NCI-H82 (cell line): Measurements from ENCODE around the gene PRLHR.

ENCODE experiments used
- DNase-seq: peaks from one replicate; lab custom pipeline; 2025; lab: John Stamatoyannopoulos, UW

PRLHR gene

DNA sequence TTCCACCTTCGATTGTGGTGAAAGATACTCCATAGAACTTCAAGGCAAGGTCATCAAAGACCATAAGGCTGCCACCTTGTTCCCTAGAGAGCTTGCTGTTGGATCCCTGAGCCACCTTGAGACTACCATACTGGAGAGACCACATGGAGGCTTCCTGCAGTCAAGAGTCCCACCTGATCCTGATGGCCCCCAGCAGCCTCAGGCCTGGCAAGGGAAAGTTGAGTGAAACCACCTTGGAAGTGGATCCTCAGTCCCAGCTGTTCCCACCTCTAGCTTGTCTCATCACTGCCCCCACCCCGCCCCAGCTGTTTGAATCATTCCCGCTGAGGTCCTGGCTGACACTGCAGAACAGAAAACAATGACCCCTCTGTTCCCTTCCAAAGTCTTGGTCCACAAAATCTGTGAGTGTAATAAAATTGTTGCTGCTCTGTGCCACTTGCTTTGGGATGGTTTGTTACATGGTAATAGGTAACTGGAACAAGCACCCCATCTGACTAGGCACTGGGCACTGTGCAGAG lies 32.0 kb downstream of the PRLHR start:
- DNase-seq: no peak

GRCh38 chr10:118562851-118563250 lies 32.6 kb downstream of the PRLHR start:
- no peak for DNase-seq

DNA sequence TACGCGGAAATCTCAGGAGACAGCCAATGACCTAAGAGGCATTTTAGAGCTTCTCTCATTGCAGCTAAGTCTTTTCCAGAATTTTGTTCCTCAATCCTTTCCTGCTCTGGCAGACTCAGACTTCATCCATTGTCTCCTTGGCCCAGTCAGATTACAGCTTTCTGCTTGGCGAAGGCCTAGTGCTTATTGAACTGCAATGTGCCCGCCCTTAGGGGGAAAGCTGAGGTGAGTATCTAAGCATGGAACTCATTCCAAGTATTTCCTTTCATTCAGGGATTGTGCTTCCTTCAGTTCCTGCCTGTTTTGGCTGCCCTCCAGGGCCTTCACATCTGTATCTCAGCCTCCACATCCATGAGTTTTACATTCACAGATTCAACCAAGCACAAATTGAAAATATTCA lies 37.5 kb downstream of the PRLHR start:
- no peak for DNase-seq

DNA sequence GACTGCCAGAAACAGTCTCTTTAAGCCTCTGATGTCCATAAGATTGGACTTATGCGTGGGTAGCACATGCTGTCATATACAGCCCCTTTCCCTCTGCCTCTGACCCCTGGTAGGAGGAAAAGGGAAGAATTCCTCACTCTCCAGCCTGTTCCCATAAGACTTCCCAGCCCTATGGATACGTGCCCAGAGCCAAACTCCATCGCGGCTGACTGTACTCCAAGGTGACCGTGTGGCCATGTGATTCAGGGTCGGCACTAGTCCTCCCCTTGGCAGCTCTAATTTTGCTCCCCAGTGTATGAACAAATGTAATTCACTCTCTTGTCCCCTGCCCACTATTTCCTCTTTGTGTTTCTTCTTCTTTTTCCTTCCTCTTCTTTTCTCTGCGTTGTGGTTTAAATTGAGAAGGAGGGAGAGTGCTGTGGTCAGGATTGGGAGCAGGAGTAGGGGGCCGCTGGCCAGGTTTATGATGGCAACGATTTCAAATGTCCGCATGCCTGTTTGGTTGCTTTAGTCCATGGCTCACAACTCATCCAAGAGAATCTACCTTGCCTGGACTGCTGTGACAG lies 43.8 kb downstream of the PRLHR start:
- no peak for DNase-seq

- DNase-seq: no peak
Observed at GRCh38 chr10:118547282-118547681, 48.2 kb downstream of the PRLHR start.

GRCh38 chr10:118546479-118546878 lies 49.0 kb downstream of the PRLHR start:
- no peak for DNase-seq

DNA sequence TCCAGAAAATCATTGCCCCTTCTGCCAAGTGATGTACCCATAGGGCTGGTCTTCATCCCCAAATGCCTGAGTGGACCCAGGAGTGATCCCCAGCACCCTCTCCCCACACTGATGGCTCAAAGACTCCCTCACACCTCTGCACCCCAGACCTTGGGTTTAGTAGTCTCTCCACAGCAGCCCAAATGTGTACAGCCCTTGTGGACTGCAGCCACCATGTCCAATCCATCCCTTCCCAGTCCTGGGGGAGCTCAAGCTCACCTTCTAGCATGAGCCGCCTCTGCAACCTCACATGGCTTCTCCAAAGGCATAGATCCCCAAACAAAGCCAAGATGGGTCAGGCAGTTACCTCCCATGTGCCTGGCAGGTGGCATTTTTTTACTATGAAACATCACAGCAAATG lies 50.1 kb downstream of the PRLHR start:
- no peak for DNase-seq

DNA sequence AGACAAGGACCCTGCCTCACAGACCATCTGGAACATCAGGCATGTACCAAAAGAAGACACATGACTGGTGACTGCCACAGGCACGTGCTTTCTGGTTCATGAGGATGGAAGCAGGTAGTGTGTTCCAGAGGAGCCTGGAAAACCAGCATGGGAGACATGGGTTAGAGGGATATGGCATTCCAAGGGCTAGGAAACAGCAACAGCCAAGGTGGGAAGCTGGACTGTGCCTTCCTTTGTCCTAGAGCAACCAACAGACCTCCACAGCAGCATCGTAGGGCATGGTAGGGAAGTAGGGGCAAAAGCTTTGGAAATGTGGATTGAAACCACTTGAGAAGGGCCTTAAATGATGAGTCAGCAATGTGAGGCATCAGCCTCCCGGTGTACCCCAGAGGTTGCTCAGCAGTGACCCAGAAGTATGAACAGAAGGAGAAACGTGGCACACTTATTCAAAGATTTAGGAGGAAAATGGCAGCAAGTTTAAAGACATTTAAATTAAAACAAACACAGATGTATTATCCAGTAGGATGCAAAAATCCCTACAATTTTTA lies 51.0 kb downstream of the PRLHR start:
- DNase-seq: no peak

DNA sequence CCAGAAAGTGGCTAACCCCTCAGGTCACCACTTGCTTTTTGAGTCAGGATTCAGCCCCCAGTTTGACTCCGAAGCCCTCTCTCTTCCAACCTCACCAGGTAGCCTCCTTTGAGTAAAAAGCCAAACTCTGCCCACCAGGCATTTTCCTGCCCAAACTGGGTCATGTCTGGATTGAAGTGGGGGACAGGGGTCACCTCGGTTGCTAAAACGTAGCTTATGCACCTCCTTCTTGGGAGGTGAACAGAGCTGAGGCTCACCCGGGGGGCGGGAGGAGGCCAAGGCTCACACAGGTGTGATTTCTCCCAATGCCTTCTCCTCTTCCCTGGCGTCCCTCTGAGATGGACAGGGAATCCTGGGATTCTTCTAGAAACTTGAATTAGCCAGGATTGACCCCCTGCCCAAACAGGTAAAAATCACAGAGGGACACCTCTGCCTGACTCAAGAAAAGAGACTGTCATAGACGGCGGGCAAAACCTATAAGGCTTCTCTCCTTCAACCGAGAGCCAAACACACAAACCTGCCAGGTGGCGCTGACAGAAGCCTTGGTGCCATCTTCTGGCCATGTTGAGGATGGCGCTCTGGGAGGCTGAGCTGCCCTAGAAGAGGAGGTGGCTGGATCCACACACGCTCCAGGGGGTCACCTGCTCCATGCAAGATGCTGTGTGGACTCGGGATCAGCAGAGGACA lies 51.6 kb downstream of the PRLHR start:
- DNase-seq: peak; percentile 62

- no peak for DNase-seq
Observed at GRCh38 chr10:118542745-118543144, 52.7 kb downstream of the PRLHR start.

DNA sequence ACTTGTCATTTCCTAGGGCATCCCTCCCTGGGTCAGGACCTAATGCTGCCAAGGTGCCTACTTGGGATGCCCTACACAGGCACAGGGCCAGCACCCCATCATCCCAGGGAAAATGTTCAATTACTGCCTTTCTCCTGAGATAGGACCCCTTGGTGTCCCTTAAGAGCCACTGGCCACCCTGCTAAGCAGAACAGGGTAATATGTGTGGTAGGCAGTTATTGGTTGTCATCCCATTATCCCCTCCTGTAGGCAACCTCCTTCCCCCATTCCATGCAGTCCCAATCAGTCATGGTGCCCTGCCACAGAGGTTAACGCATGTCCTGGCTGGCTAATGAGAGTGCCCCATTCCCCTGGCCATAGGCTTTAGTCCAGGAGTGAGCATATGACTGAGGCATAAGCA lies 53.2 kb downstream of the PRLHR start:
- no peak for DNase-seq

DNA sequence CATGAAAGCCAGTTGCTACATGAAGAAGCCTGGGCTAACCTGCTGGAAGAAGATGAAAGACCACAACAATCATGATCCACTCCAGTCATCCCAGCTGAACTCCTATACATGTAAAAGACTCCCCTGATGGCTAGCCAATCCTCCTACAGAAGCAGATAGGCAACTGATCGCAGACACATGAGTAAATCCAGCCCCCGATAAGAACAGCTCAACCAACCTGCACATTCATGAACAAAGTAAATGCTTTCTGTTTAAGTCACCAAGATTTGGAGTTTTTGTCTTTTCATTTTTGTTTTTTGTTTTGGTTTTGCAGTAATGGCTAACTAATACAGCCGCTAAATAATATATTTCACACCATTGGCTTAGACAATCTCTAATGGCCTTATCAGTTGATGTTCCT lies 53.7 kb downstream of the PRLHR start:
- DNase-seq: no peak
